ENCODE data around the gene ABCA9.

DNA sequence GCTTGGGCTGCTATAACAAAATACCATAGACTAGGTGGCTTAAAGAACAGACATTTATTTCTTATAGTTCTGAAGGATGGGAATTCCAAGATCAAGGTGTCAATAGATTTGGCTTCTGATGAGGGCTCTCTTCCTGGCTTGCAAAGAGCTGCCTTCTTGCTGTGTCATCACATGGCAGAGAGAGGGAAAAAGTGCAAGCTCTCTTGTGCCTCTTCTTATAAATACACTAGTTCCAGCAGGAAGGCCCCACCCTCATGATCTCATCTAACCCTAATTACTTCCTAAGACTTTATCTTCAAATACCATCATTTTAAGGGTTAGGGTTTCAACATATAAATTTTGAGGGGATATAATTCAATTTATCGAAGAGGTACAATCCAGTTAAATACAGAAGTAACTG lies 30.6 kb downstream of the ABCA9 start:
- TF ChIP-seq CTCF (IDR thresholded peaks at IDR 0.05) (no peak), POLR2A (IDR thresholded peaks at IDR 0.05) (no peak)
